Thoracic aorta (tissue), 2 donors: ENCODE data around the gene MCUR1. TPM values are rescaled to one million over a fixed set of nuclear protein-coding genes. Genes with fewer than 3 reads are reported as not detected.

Source experiments
- ATAC-seq: fragments of 150-250 bp; one replicate; pipeline ENCODE4 v1.8.0; 2017; ENCODE audit warnings: low read depth; ENCODE audit not compliant: insufficient number of reproducible peaks, low FRiP score
- DNase-seq: peaks from one replicate; pipeline ENCODE4 v3.0.0-alpha.2; 2020; ENCODE audit warnings: low spot score
- H3K27ac ChIP-seq, 2 donors: fragments of 200-600 bp; sonication (generic); 1 replicate in 1 of 2; 2 replicates in 1 of 2; pipeline ENCODE4 v1.5.1; 2016; ENCODE audit warnings: mild to moderate bottlenecking in 2 of 2, moderate library complexity in 2 of 2
- H3K27me3 ChIP-seq: fragments of 200-600 bp; sonication (generic); replicated peaks from 2 replicates; pipeline ENCODE4 v1.6.0; 2016; ENCODE audit warnings: mild to moderate bottlenecking; ENCODE audit not compliant: insufficient read depth
- H3K36me3 ChIP-seq: fragments of 200-600 bp; sonication (generic); one replicate; pipeline ENCODE4 v1.5.1; 2016
- H3K4me1 ChIP-seq, 2 donors: fragments of 200-600 bp; sonication (generic); 1 replicate in 1 of 2; 2 replicates in 1 of 2; pipeline versions ENCODE4 v1.5.1 to v1.6.0; 2016; ENCODE audit warnings: low read depth in 2 of 2, mild to moderate bottlenecking in 1 of 2; ENCODE audit not compliant: control insufficient read depth in 1 of 2
- H3K4me3 ChIP-seq: fragments of 200-600 bp; sonication (generic); 2 replicates; pipeline ENCODE4 v1.5.1; 2016; ENCODE audit warnings: mild to moderate bottlenecking
- H3K9me3 ChIP-seq: fragments of 200-600 bp; sonication (generic); 2 replicates; pipeline ENCODE4 v1.5.1; 2016
- total RNA-seq, 2 donors: library from RNA; depleted of rRNA; stranded (reverse); fragments of >200 nt; gene quantifications; one replicate each; pipeline versions ENCODE4 v1.1.0 to v1.2.3, GENCODE V29; 2016
- TF ChIP-seq, protein P1 (sequence below): fragments of 200-600 bp; sonication (generic); IDR thresholded peaks from one replicate; pipeline ENCODE4 v1.5.1; 2019; ENCODE audit warnings: antibody characterized with exemption

Gene MCUR1
- total RNA-seq, 2 donors from 2014 or later, result 9.5 to 12.2 TPM

DNA sequence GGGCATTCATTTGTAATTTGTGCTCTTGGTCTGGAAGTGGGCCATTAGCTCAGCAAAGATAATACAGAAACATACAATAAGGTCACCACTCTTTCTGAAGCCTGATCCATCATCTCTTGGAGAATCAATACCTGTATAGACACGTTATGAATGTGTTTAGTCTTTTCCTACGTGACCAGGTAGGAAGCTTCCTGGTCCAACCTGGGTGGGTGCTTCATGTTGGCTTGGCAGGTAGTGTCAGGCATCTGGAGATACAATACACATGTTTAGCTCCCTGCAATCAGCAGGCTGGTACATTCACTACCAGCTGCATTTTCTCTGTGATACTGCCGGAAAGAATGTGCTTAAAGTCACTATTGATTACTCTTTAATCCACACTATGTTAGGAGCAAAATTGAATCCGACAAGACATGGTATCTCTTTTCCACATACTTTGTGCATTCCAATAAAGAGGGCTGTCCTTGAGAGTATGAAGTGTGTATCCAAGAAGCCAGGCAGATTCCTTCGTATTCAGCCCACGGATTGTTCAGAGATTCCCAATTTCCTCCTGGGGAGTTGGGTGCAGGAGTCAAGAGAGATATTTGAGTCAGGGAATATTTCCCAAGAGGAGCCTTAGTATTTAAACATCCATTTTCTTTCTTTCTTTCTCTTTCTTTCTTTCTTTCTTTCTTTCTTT lies 52.9 kb downstream of the MCUR1 start:
- H3K27me3 ChIP-seq, result no peaks in the 10 kb centered on the region

DNA sequence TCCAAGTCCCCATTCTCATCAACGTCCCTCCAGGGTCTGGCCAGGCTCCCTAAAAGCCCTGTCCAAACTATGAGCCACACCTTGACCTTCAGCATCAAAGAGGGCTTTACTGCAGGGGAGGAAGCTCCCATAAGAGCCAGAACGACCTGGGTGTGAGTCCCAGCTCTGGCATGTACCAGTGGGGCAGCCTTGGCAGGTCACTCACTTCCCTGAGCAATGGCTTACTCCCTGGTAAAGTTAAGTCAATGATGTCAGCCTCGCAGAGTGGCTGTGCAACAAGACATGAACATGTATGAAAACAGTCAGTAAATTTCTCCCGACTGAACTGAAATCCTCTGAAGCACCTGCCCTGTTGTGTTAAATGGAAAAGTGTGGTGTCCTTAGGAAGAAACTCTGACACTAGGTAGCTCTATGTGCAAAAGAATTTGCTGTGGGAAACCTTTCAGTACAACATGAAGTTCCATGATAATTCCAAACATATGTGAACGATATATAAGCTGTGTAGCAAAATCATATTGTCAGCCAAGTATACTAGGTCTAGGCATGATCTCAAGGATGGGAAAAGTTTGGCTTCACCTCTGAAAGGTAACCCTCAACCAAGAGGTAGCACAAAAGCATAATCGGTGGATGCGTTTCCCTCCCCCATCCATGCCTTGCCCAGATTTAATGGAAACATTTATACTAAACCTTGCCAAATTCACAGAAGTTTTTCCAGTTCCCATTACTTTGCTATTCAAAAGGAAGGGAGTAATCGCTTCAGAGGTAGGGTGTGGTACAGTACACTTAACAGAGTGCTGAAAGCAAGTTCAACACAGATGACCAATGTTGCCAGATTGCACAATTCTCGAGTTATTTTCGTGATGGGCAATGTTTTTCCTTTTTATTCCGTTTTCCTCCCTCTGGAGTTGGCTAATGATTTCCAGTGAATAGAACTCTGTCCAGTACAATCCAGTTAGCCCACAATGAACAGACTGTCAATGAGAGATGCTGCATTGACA lies 53.8 kb downstream of the MCUR1 start:
- peak overlapping the region; percentile 24 to 74 for H3K27ac ChIP-seq
- H3K36me3 ChIP-seq, result no peaks in the 10 kb centered on the region
- no peak for DNase-seq
- H3K9me3 ChIP-seq, result no peaks in the 10 kb centered on the region
- TF ChIP-seq, protein P1, sequence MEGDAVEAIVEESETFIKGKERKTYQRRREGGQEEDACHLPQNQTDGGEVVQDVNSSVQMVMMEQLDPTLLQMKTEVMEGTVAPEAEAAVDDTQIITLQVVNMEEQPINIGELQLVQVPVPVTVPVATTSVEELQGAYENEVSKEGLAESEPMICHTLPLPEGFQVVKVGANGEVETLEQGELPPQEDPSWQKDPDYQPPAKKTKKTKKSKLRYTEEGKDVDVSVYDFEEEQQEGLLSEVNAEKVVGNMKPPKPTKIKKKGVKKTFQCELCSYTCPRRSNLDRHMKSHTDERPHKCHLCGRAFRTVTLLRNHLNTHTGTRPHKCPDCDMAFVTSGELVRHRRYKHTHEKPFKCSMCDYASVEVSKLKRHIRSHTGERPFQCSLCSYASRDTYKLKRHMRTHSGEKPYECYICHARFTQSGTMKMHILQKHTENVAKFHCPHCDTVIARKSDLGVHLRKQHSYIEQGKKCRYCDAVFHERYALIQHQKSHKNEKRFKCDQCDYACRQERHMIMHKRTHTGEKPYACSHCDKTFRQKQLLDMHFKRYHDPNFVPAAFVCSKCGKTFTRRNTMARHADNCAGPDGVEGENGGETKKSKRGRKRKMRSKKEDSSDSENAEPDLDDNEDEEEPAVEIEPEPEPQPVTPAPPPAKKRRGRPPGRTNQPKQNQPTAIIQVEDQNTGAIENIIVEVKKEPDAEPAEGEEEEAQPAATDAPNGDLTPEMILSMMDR, result no peak
- H3K4me3 ChIP-seq, result peak overlapping the region; percentile 3
- H3K27me3 ChIP-seq, result no peaks in the 10 kb centered on the region
- H3K4me1 ChIP-seq, result peaks cover 23 to 40% of the 10 kb centered on the region in 2 donors
- ATAC-seq, result peak; percentile 38

More for the DNA sequence above, 52.9 kb downstream of the MCUR1 start:
- Histone ChIP-seq H3K4me1 (peaks cover 23 to 44% of the 10 kb centered on the region in 2 donors), H3K4me3 (peak overlapping the region; percentile 3), H3K9me3 (no peaks in the 10 kb centered on the region), H3K27ac (peak overlapping the region; percentile 24 to 74), H3K36me3 (no peaks in the 10 kb centered on the region)
- ATAC-seq (no peak), DNase-seq (no peak)
- TF ChIP-seq, protein P1, result no peak

DNA sequence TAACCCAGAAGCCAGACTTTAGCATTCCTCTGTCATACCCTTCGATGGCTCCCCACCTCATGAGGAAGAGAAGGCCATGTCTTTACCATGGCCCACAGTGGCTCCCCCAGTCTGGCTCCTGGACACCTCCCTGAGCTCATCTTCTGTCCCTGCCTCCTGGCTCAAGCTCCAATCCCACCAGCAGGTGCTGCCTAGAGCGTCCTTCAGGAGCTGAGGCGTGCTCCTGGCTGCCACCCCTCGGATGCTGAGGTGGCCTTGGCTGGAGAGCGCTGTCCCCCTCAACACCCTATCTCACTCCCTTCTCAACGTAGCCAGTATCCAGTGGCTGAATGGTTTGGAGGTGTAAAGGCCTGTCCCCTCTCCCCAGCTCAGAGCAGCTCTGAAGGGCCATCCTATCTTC lies 55.3 kb downstream of the MCUR1 start:
- H3K27ac ChIP-seq, result no peak overlapping the region
- peaks cover 31 to 44% of the 10 kb centered on the region in 2 donors for H3K4me1 ChIP-seq
- no peak for ATAC-seq
- no peaks in the 10 kb centered on the region for H3K36me3 ChIP-seq
- no peak for DNase-seq
- H3K27me3 ChIP-seq, result no peaks in the 10 kb centered on the region
- TF ChIP-seq, protein P1, result no peak
- H3K4me3 ChIP-seq, result no peak overlapping the region
- no peaks in the 10 kb centered on the region for H3K9me3 ChIP-seq

DNA sequence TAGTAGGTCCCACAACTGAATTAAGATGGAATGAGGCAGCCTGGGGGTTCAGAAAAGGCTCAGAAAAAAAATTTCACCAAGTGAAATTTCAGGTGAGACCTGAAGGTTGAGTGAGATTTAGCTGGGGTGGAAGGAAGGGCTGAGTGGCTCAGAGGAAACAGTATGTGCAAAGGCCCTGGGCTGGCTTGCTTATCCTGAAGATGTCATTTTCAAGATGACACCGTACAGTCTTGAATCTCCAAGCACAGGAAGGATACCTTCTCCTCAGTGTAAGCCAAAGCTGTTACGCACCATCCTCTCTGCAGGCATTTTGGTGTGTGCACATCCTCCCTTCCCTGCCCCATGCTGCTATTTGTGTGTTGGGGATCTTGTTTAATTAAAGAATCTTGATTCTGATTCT lies 59.7 kb downstream of the MCUR1 start:
- ATAC-seq (no peak), DNase-seq (no peak)
- Histone ChIP-seq H3K4me3 (no peak overlapping the region), H3K27ac (peak overlapping the region in 1 of 2 donors; percentile 57), H3K36me3 (no peaks in the 10 kb centered on the region), H3K4me1 (peaks cover 5 to 8% of the 10 kb centered on the region in 2 donors), H3K9me3 (no peaks in the 10 kb centered on the region), H3K27me3 (no peaks in the 10 kb centered on the region)
- TF ChIP-seq, protein P1, result no peak

DNA sequence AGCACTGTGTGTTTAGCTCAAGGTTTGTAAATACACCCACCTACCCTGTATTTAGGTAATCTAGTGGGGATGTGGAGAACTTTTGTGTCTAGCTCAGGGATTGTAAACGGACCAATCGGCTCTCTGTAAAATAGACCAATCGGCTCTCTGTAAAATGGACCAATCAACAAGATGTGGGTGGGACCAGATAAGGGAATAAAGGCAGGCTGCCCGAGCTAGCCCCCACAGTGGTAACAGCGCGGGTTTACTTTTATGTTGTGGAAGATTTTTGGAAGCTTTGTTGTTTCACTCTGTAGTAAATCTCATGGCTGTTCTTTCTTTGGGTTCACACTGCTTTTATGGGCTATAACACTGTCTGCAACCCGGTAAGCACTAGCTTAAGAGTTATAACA lies 70.6 kb downstream of the MCUR1 start:
- Histone ChIP-seq H3K4me3 (no peak overlapping the region), H3K36me3 (no peaks in the 10 kb centered on the region), H3K27me3 (no peaks in the 10 kb centered on the region), H3K4me1 (no peaks in the 10 kb centered on the region), H3K27ac (no peak overlapping the region), H3K9me3 (no peaks in the 10 kb centered on the region)
- ATAC-seq (no peak), DNase-seq (no peak)
- TF ChIP-seq, protein P1, result no peak
